ENCODE results near the gene MEIS1.

DNA sequence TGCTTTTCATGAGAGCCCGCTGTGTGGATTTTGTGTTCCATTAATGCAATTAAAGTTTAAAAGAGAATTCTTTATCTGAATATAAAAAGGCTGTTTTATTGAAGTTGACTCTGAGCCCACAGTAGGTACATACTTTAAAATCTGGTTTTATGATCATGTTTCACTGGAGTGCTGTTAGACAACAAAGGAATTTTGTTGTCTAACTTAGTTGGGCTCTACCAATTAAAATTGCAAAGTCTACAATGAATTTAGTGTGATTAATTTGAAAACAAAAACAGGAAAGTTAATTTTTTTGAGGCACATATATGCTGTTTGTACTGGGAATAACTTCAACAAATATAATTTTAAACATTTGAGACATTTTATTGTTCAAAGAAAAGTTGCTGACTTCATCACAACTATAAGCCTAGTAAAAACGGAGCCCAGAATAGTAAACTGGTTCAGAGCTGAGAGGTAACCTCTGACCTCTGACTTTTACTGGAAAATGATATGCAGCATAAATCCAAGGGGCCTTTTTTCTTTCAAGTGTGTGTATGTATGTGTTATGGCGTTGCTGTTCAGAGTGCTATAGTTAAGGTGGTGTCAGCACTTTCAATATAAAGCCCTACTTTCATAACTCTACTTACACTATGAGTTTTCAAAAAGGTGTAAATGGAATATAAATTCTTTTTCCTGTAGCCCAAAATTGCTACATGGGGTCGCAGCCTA, 30.2 kb downstream of the MEIS1 start:
- TF ChIP-seq, protein P1, sequence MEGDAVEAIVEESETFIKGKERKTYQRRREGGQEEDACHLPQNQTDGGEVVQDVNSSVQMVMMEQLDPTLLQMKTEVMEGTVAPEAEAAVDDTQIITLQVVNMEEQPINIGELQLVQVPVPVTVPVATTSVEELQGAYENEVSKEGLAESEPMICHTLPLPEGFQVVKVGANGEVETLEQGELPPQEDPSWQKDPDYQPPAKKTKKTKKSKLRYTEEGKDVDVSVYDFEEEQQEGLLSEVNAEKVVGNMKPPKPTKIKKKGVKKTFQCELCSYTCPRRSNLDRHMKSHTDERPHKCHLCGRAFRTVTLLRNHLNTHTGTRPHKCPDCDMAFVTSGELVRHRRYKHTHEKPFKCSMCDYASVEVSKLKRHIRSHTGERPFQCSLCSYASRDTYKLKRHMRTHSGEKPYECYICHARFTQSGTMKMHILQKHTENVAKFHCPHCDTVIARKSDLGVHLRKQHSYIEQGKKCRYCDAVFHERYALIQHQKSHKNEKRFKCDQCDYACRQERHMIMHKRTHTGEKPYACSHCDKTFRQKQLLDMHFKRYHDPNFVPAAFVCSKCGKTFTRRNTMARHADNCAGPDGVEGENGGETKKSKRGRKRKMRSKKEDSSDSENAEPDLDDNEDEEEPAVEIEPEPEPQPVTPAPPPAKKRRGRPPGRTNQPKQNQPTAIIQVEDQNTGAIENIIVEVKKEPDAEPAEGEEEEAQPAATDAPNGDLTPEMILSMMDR (IDR thresholded peaks at IDR 0.05; ENCODE audit: insufficient read depth, low read depth, low read length), result no peak
- TF ChIP-seq EZH2 (IDR thresholded peaks at IDR 0.05; ENCODE audit: insufficient read depth, low read length), result no peak

Data from astrocyte (in vitro differentiated cells and primary cell).